ENCODE data around the gene ALDH9A1.

Gene ALDH9A1

GRCh38 chr1:165688046-165688445, 10.3 kb downstream of the ALDH9A1 start:
- Histone ChIP-seq H3K9me3 (ENCODE audit: insufficient read depth, low read depth, low read length) (peaks cover 5% of the 10 kb centered on the region), H3K4me1 (ENCODE audit: control insufficient read depth in 1 of 2, insufficient read depth in 2 of 2, low read length in 2 of 2) (no peaks in the 10 kb centered on the region), H3K23ac (ENCODE audit: low read length) (no peak overlapping the region), H2AK5ac (ENCODE audit: low read length) (no peak overlapping the region), H2BK12ac (ENCODE audit: low read length) (no peak overlapping the region), H3K9ac (ENCODE audit: low read length) (no peak overlapping the region), H3K27ac (ENCODE audit: low read depth, low read length) (no peak overlapping the region), H3K4me2 (ENCODE audit: low read length) (no peak overlapping the region), H2AFZ (ENCODE audit: insufficient read depth, low read length, poor library complexity) (no peak overlapping the region), H3K79me1 (ENCODE audit: low read length) (no peaks in the 10 kb centered on the region), H4K8ac (ENCODE audit: low read depth, low read length) (no peak overlapping the region), H2BK5ac (ENCODE audit: low read depth, low read length, poor library complexity) (no peak overlapping the region), H3K4ac (ENCODE audit: low read depth, low read length) (no peak overlapping the region), H4K91ac (ENCODE audit: low read depth, low read length) (no peak overlapping the region), H2BK120ac (ENCODE audit: insufficient read depth, low read length, poor library complexity) (no peak overlapping the region), H4K12ac (ENCODE audit: low read depth, low read length) (no peak overlapping the region), H3K4me3 (ENCODE audit: low read depth, low read length) (no peak overlapping the region), H3K36me3 (ENCODE audit: control insufficient read depth in 1 of 2, insufficient read depth in 2 of 2, low read length in 2 of 2) (peaks cover 3 to 5% of the 10 kb centered on the region in 2 experiments), H3K18ac (ENCODE audit: low read length) (no peak overlapping the region), H3K79me2 (ENCODE audit: control insufficient read depth, insufficient read depth, low read length, poor library complexity) (no peaks in the 10 kb centered on the region), H3K14ac (ENCODE audit: low read length) (no peak overlapping the region), H3K27me3 (ENCODE audit: insufficient read depth, low read length) (no peaks in the 10 kb centered on the region)
- no CpG with 5 or more reads among the region's 5 CpGs for WGBS (ENCODE audit: extremely low coverage, insufficient coverage, insufficient read length)
- no peak for DNase-seq

DNA sequence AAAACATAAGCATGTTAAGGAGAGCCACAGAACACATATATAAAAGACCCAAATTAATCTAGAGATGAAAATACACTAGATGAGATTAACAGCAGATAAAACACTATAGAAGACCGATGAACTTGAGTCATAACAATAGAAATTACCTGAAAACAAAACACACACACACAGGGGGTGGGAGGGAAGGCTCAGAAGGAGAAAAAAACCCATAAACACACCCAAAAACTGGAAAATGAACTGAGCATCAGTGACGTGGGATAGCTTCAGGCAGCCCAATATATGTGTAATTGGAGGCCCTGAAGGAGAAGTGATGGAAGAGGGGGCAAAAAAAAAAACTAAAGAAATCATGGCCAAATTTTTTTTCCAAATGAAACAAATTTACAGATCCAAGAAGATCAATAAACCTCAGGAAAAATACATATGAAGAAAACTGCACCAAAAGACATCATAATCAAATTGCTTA, 11.4 kb downstream of the ALDH9A1 start:
- no peaks in the 10 kb centered on the region for H3K79me1 ChIP-seq (ENCODE audit: low read length)
- no peak overlapping the region for H2BK120ac ChIP-seq (ENCODE audit: insufficient read depth, low read length, poor library complexity)
- H4K8ac ChIP-seq (ENCODE audit: low read depth, low read length): no peak overlapping the region
- no peaks in the 10 kb centered on the region for H3K79me2 ChIP-seq (ENCODE audit: control insufficient read depth, insufficient read depth, low read length, poor library complexity)
- no peak overlapping the region for H3K14ac ChIP-seq (ENCODE audit: low read length)
- DNase-seq: no peak
- H3K18ac ChIP-seq (ENCODE audit: low read length): no peak overlapping the region
- H3K36me3 ChIP-seq (ENCODE audit: control insufficient read depth in 1 of 2, insufficient read depth in 2 of 2, low read length in 2 of 2): peaks cover 8 to 9% of the 10 kb centered on the region in 2 experiments
- H2AK5ac ChIP-seq (ENCODE audit: low read length): no peak overlapping the region
- H4K91ac ChIP-seq (ENCODE audit: low read depth, low read length): no peak overlapping the region
- no peak overlapping the region for H2BK5ac ChIP-seq (ENCODE audit: low read depth, low read length, poor library complexity)
- no peak overlapping the region for H3K4me3 ChIP-seq (ENCODE audit: low read depth, low read length)
- no peak overlapping the region for H3K23ac ChIP-seq (ENCODE audit: low read length)
- H3K4ac ChIP-seq (ENCODE audit: low read depth, low read length): no peak overlapping the region
- H3K4me2 ChIP-seq (ENCODE audit: low read length): no peak overlapping the region
- H2BK12ac ChIP-seq (ENCODE audit: low read length): no peak overlapping the region
- no peaks in the 10 kb centered on the region for H3K4me1 ChIP-seq (ENCODE audit: control insufficient read depth in 1 of 2, insufficient read depth in 2 of 2, low read length in 2 of 2)
- no peak overlapping the region for H3K9ac ChIP-seq (ENCODE audit: low read length)
- no peak overlapping the region for H4K12ac ChIP-seq (ENCODE audit: low read depth, low read length)
- H3K27ac ChIP-seq (ENCODE audit: low read depth, low read length): no peak overlapping the region
- H3K9me3 ChIP-seq (ENCODE audit: insufficient read depth, low read depth, low read length): peaks cover 7% of the 10 kb centered on the region
- no peaks in the 10 kb centered on the region for H3K27me3 ChIP-seq (ENCODE audit: insufficient read depth, low read length)
- no peak overlapping the region for H2AFZ ChIP-seq (ENCODE audit: insufficient read depth, low read length, poor library complexity)
- WGBS (ENCODE audit: extremely low coverage, insufficient coverage, insufficient read length): no CpG with 5 or more reads among the region's 2 CpGs

GRCh38 chr1:165686121-165686970, 12.0 kb downstream of the ALDH9A1 start:
- Histone ChIP-seq H3K4me1 (ENCODE audit: control insufficient read depth in 1 of 2, insufficient read depth in 2 of 2, low read length in 2 of 2) (no peaks in the 10 kb centered on the region), H3K9me3 (ENCODE audit: insufficient read depth, low read depth, low read length) (peaks cover 7% of the 10 kb centered on the region), H3K36me3 (ENCODE audit: control insufficient read depth in 1 of 2, insufficient read depth in 2 of 2, low read length in 2 of 2) (peaks cover 9 to 11% of the 10 kb centered on the region in 2 experiments), H3K14ac (ENCODE audit: low read length) (no peak overlapping the region), H3K4me3 (ENCODE audit: low read depth, low read length) (no peak overlapping the region), H3K27me3 (ENCODE audit: insufficient read depth, low read length) (no peaks in the 10 kb centered on the region), H2AFZ (ENCODE audit: insufficient read depth, low read length, poor library complexity) (no peak overlapping the region), H2AK5ac (ENCODE audit: low read length) (no peak overlapping the region), H3K79me2 (ENCODE audit: control insufficient read depth, insufficient read depth, low read length, poor library complexity) (no peaks in the 10 kb centered on the region), H2BK5ac (ENCODE audit: low read depth, low read length, poor library complexity) (no peak overlapping the region), H4K12ac (ENCODE audit: low read depth, low read length) (no peak overlapping the region), H3K23ac (ENCODE audit: low read length) (no peak overlapping the region), H4K8ac (ENCODE audit: low read depth, low read length) (no peak overlapping the region), H3K27ac (ENCODE audit: low read depth, low read length) (no peak overlapping the region), H3K4ac (ENCODE audit: low read depth, low read length) (no peak overlapping the region), H3K79me1 (ENCODE audit: low read length) (no peaks in the 10 kb centered on the region), H4K91ac (ENCODE audit: low read depth, low read length) (no peak overlapping the region), H2BK12ac (ENCODE audit: low read length) (no peak overlapping the region), H2BK120ac (ENCODE audit: insufficient read depth, low read length, poor library complexity) (no peak overlapping the region), H3K4me2 (ENCODE audit: low read length) (no peak overlapping the region), H3K18ac (ENCODE audit: low read length) (no peak overlapping the region), H3K9ac (ENCODE audit: low read length) (no peak overlapping the region)
- no CpG with 5 or more reads among the region's 6 CpGs for WGBS (ENCODE audit: extremely low coverage, insufficient coverage, insufficient read length)
- DNase-seq: no peak

DNA sequence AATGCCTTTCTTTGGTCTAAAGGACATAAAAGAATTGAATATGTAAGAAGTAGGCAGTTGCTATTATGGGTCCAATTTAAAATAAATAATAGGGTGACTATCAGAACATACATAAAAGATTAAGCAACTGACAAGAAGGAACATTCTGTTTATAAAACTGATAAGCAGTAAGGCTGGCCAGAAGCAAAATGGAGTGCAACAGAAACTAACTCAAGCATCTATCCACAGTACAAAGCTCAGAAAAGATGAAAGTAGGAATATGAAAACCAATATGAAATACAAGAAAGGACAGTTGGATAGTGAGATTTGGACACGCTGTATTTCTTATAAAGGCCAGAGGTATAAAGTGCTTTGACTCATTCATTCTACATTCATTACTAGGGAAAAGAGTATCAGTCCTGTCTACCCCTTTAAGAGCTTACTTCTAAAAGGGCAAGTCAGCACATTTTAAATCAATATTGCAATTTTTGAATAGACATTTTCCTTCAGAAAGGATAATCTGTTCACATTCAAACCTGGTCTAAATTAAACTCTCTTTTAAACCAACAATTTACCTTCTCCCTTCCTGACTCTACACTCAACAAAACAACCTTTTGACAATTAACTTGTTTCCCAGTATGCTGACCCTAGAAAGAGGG, 14.4 kb downstream of the ALDH9A1 start:
- H2BK5ac ChIP-seq (ENCODE audit: low read depth, low read length, poor library complexity): no peak overlapping the region
- H3K4me1 ChIP-seq (ENCODE audit: control insufficient read depth in 1 of 2, insufficient read depth in 2 of 2, low read length in 2 of 2): no peaks in the 10 kb centered on the region
- no peak overlapping the region for H3K14ac ChIP-seq (ENCODE audit: low read length)
- no peak for DNase-seq
- H3K79me1 ChIP-seq (ENCODE audit: low read length): no peaks in the 10 kb centered on the region
- no peak overlapping the region for H3K18ac ChIP-seq (ENCODE audit: low read length)
- no peaks in the 10 kb centered on the region for H3K79me2 ChIP-seq (ENCODE audit: control insufficient read depth, insufficient read depth, low read length, poor library complexity)
- H2AFZ ChIP-seq (ENCODE audit: insufficient read depth, low read length, poor library complexity): no peak overlapping the region
- no peak overlapping the region for H2BK120ac ChIP-seq (ENCODE audit: insufficient read depth, low read length, poor library complexity)
- H4K91ac ChIP-seq (ENCODE audit: low read depth, low read length): no peak overlapping the region
- H3K27me3 ChIP-seq (ENCODE audit: insufficient read depth, low read length): no peaks in the 10 kb centered on the region
- H3K23ac ChIP-seq (ENCODE audit: low read length): no peak overlapping the region
- no peak overlapping the region for H2AK5ac ChIP-seq (ENCODE audit: low read length)
- H3K4me3 ChIP-seq (ENCODE audit: low read depth, low read length): no peak overlapping the region
- no peak overlapping the region for H4K8ac ChIP-seq (ENCODE audit: low read depth, low read length)
- no peak overlapping the region for H3K9ac ChIP-seq (ENCODE audit: low read length)
- no CpG with 5 or more reads among the region's 1 CpG for WGBS (ENCODE audit: extremely low coverage, insufficient coverage, insufficient read length)
- peaks cover 7 to 11% of the 10 kb centered on the region in 2 experiments for H3K36me3 ChIP-seq (ENCODE audit: control insufficient read depth in 1 of 2, insufficient read depth in 2 of 2, low read length in 2 of 2)
- no peak overlapping the region for H3K4ac ChIP-seq (ENCODE audit: low read depth, low read length)
- no peak overlapping the region for H2BK12ac ChIP-seq (ENCODE audit: low read length)
- H4K12ac ChIP-seq (ENCODE audit: low read depth, low read length): no peak overlapping the region
- H3K4me2 ChIP-seq (ENCODE audit: low read length): no peak overlapping the region
- peaks cover 2% of the 10 kb centered on the region for H3K9me3 ChIP-seq (ENCODE audit: insufficient read depth, low read depth, low read length)
- no peak overlapping the region for H3K27ac ChIP-seq (ENCODE audit: low read depth, low read length)

Measured in trophoblast cell (in vitro differentiated cells and primary cell).